ENCODE data around the gene EDDM3A.

- TF ChIP-seq EGR1 (IDR thresholded peaks at IDR 0.05; ENCODE audit: borderline replicate concordance in 1 of 2, low read depth in 2 of 2, low read length in 2 of 2), result no peak
- TF ChIP-seq JUND (IDR thresholded peaks at IDR 0.05; ENCODE audit: low read depth, low read length), result no peak
- no peak for TF ChIP-seq CTCF (IDR thresholded peaks at IDR 0.05 in 2 of 3, conservative IDR thresholded peaks at IDR 0.05 in 1 of 3; ENCODE audit: control insufficient read depth in 2 of 3, extremely low read depth in 1 of 3, insufficient read depth in 1 of 3, low read depth in 3 of 3, low read length in 3 of 3)
- no peak for TF ChIP-seq ASH2L (IDR thresholded peaks at IDR 0.05; ENCODE audit: borderline replicate concordance, low read depth)
Measured at GRCh38 chr14:20707622-20708021, 38.1 kb upstream of the EDDM3A start.

Data from GM12878 (cell line).